DND-41 (cell line): ENCODE results near the gene CPE.

Experiments used
- ATAC-seq: fragments of 200-7000 bp; cut with Tn5 transposase; 3 replicates; pipeline ENCODE4 v1.9.1; 2021; ENCODE audit warnings: low read depth; ENCODE audit not compliant: insufficient read depth
- DNase-seq: peaks from one replicate; pipeline ENCODE4 v3.0.0-alpha.2; 2020
- H2AFZ ChIP-seq: 2 replicates; pipeline ENCODE4 v1.6.0; 2012; ENCODE audit warnings: low read depth, low read length
- H3K27ac ChIP-seq: 2 replicates; pipeline ENCODE4 v1.5.1; 2012; ENCODE audit warnings: low read length, inconsistent platforms
- H3K27me3 ChIP-seq: fragments of 200-600 bp; sonication (generic); 2 replicates; pipeline ENCODE4 v1.6.0; 2012; ENCODE audit warnings: low read length, mild to moderate bottlenecking, inconsistent platforms; ENCODE audit not compliant: insufficient read depth, poor library complexity
- H3K36me3 ChIP-seq: 2 replicates; pipeline ENCODE4 v1.5.1; 2012; ENCODE audit warnings: low read length, inconsistent platforms; ENCODE audit not compliant: insufficient read depth
- H3K4me1 ChIP-seq: 2 replicates; pipeline ENCODE4 v1.5.1; 2012; ENCODE audit warnings: mild to moderate bottlenecking, low read length; ENCODE audit not compliant: insufficient read depth
- H3K4me2 ChIP-seq: 2 replicates; pipeline ENCODE4 v1.6.0; 2012; ENCODE audit warnings: mild to moderate bottlenecking, moderate library complexity, low read length, inconsistent platforms; ENCODE audit not compliant: insufficient read depth
- H3K4me3 ChIP-seq, 2 experiments: fragments of 200-600 bp in 1 of 2; shearing (Covaris generic) in 1 of 2; 2 replicates each; pipeline ENCODE4 v1.5.1; 2012 to 2016; ENCODE audit warnings: inconsistent platforms in 2 of 2, low read length in 2 of 2, mild to moderate bottlenecking in 2 of 2, low read depth in 1 of 2, moderate library complexity in 1 of 2
- H3K79me2 ChIP-seq: 2 replicates; pipeline ENCODE4 v1.6.0; 2012; ENCODE audit warnings: low read length, inconsistent platforms; ENCODE audit not compliant: insufficient read depth
- H3K9ac ChIP-seq: 2 replicates; pipeline ENCODE4 v1.6.0; 2012; ENCODE audit warnings: low read depth, mild to moderate bottlenecking, inconsistent platforms, low read length, moderate library complexity
- H3K9me3 ChIP-seq: 2 replicates; pipeline ENCODE4 v1.5.1; 2012; ENCODE audit warnings: low read length, moderate library complexity, mild to moderate bottlenecking, inconsistent platforms; ENCODE audit not compliant: insufficient read depth, severe bottlenecking
- H4K20me1 ChIP-seq: 2 replicates; pipeline ENCODE4 v1.6.0; 2012; ENCODE audit warnings: low read length; ENCODE audit not compliant: insufficient read depth
- CTCF ChIP-seq: IDR thresholded peaks from 2 replicates; pipeline ENCODE4 v1.5.1; 2012; ENCODE audit warnings: borderline replicate concordance, low read length, moderate library complexity, mild to moderate bottlenecking; ENCODE audit not compliant: poor library complexity, severe bottlenecking; ENCODE audit errors: extremely low read depth
- EZH2 ChIP-seq: IDR thresholded peaks from 3 replicates; pipeline ENCODE4 v1.6.1; 2012; ENCODE audit warnings: borderline replicate concordance, low read depth, mild to moderate bottlenecking, moderate library complexity, low read length, inconsistent platforms; ENCODE audit not compliant: severe bottlenecking

CPE gene

GRCh38 chr4:165418073-165418472 is 39.3 kb downstream of the CPE start:
- TF ChIP-seq CTCF (no peak), EZH2 (no peak)
- Histone ChIP-seq H3K9me3 (no peaks in the 10 kb centered on the region), H3K4me2 (no peak overlapping the region), H3K4me1 (no peaks in the 10 kb centered on the region), H2AFZ (no peak overlapping the region), H3K9ac (no peak overlapping the region), H3K36me3 (no peaks in the 10 kb centered on the region), H3K4me3 (no peak overlapping the region), H3K27ac (no peak overlapping the region), H4K20me1 (no peaks in the 10 kb centered on the region), H3K79me2 (no peaks in the 10 kb centered on the region), H3K27me3 (no peaks in the 10 kb centered on the region)
- no peak for DNase-seq
- no peak for ATAC-seq

GRCh38 chr4:165425629-165426028 is 46.8 kb downstream of the CPE start:
- no peak for ATAC-seq
- H2AFZ ChIP-seq, result no peak overlapping the region
- TF ChIP-seq CTCF, result no peak
- no peak for TF ChIP-seq EZH2
- no peaks in the 10 kb centered on the region for H3K4me1 ChIP-seq
- no peaks in the 10 kb centered on the region for H3K27me3 ChIP-seq
- peaks cover 3% of the 10 kb centered on the region for H3K9me3 ChIP-seq
- H3K36me3 ChIP-seq, result no peaks in the 10 kb centered on the region
- H3K4me2 ChIP-seq, result no peak overlapping the region
- H4K20me1 ChIP-seq, result no peaks in the 10 kb centered on the region
- no peak for DNase-seq
- H3K9ac ChIP-seq, result no peak overlapping the region
- H3K4me3 ChIP-seq, result no peak overlapping the region
- no peaks in the 10 kb centered on the region for H3K79me2 ChIP-seq
- no peak overlapping the region for H3K27ac ChIP-seq

GRCh38 chr4:165426331-165426730 is 47.5 kb downstream of the CPE start:
- ATAC-seq (no peak), DNase-seq (no peak)
- Histone ChIP-seq H2AFZ (no peak overlapping the region), H3K36me3 (no peaks in the 10 kb centered on the region), H3K27ac (no peak overlapping the region), H3K4me3 (no peak overlapping the region), H3K4me1 (no peaks in the 10 kb centered on the region), H3K9ac (no peak overlapping the region), H3K4me2 (no peak overlapping the region), H3K79me2 (no peaks in the 10 kb centered on the region), H3K27me3 (no peaks in the 10 kb centered on the region), H4K20me1 (no peaks in the 10 kb centered on the region), H3K9me3 (peaks cover 3% of the 10 kb centered on the region)
- TF ChIP-seq EZH2, result no peak
- no peak for TF ChIP-seq CTCF

GRCh38 chr4:165426823-165427222 is 48.0 kb downstream of the CPE start:
- H3K27ac ChIP-seq, result no peak overlapping the region
- TF ChIP-seq EZH2 (no peak), CTCF (no peak)
- H3K9me3 ChIP-seq, result peaks cover 3% of the 10 kb centered on the region
- no peak overlapping the region for H2AFZ ChIP-seq
- H4K20me1 ChIP-seq, result no peaks in the 10 kb centered on the region
- H3K4me1 ChIP-seq, result no peaks in the 10 kb centered on the region
- ATAC-seq (no peak), DNase-seq (no peak)
- H3K9ac ChIP-seq, result no peak overlapping the region
- H3K27me3 ChIP-seq, result no peaks in the 10 kb centered on the region
- H3K79me2 ChIP-seq, result no peaks in the 10 kb centered on the region
- H3K4me3 ChIP-seq, result no peak overlapping the region
- H3K4me2 ChIP-seq, result no peak overlapping the region
- H3K36me3 ChIP-seq, result no peaks in the 10 kb centered on the region
